Panc1 (cell line): ENCODE measurements around the gene KIF4A.

Experiments
- CTCF ChIP-seq: fragments of 450-650 bp; IDR thresholded peaks from 2 replicates; pipeline ENCODE4 v1.5.1; 2017; ENCODE audit warnings: mild to moderate bottlenecking
- POLR2AphosphoS5 ChIP-seq: IDR thresholded peaks from 2 replicates; pipeline ENCODE4 v1.6.1; 2012; ENCODE audit warnings: mild to moderate bottlenecking, low read depth, low read length, moderate library complexity
- REST ChIP-seq, 2 experiments: IDR thresholded peaks; 2 replicates each; pipeline ENCODE4 v1.6.1; 2011 to 2012; ENCODE audit warnings: low read depth in 2 of 2, control low read depth in 1 of 2, low read length in 1 of 2, mild to moderate bottlenecking in 1 of 2, moderate library complexity in 1 of 2; ENCODE audit not compliant: insufficient read depth in 1 of 2

- TF ChIP-seq CTCF (no peak), REST (IDR thresholded peaks at IDR 0.05; ENCODE audit: insufficient read depth in 1 of 2, low read depth in 2 of 2, low read length in 1 of 2) (no peak), POLR2AphosphoS5 (no peak)
Observed at GRCh38 chrX:70453024-70453618, 163.2 kb downstream of the KIF4A start.
